ENCODE measurements around the gene MMP3. TPM values are rescaled to one million over a fixed set of nuclear protein-coding genes. Genes with fewer than 3 reads are reported as not detected.

MMP3 gene
- total RNA-seq, 1 experiment from 2014 or later, result not detected

DNA sequence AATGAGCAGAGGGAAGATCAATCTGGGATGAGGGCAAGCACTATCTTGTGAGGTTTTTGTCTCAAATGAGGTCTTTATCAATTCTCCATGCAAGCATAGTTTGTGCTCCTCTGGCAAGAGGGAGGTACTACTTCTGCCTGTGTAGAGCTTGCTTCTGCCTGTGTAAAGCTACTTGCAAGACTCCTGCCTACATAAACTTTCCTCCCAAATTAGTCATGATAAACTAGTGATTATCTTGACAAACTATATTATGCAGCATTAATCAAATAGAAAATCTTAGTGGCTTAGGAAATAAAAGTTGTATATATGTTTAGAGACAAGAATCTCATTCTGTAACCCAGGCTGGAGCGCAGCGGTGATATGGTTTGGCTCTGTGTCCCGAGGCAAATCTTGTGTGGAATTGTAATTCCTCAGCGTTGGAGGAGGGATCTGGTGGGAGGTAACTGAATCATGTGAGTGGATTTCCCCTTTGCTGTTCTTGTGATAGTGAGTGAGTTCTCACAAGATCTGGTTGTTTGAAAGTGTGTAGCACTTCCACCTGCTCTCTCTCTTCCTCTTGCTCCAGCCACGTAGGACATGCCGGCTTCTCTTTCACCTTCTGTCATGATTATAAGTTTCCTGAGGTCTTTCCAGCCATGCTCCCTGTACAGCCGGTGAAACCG, 54.9 kb downstream of the MMP3 start:
- BruUV-seq (replicated peaks), result no TSS peak
- no peaks in the 10 kb centered on the region for H3K36me3 ChIP-seq (ENCODE audit: control insufficient read depth in 1 of 2, insufficient read depth in 2 of 2, low read length in 2 of 2)
- H3K9ac ChIP-seq (ENCODE audit: low read length), result no peak overlapping the region
- H3K79me2 ChIP-seq (ENCODE audit: insufficient read depth, low read length), result no peaks in the 10 kb centered on the region
- intact Hi-C loops (cut with micrococcal nuclease), result no loop called here
- H3K9me2 ChIP-seq (ENCODE audit: insufficient read depth), result no peaks in the 10 kb centered on the region
- no peak for ATAC-seq
- H3K4me3 ChIP-seq (replicated peaks in 1 of 2; ENCODE audit: low read depth in 1 of 2, low read length in 2 of 2), result no peak overlapping the region
- no peak overlapping the region for H3K4me2 ChIP-seq (ENCODE audit: low read length)
- no peak overlapping the region for H2AFZ ChIP-seq (ENCODE audit: low read depth, low read length, poor library complexity, severe bottlenecking)
- ChIA-PET POLR2A (no interaction called here), CTCF (no interaction called here), RAD21 (ENCODE audit: low non-redundant PET in 1 of 2, low total read pairs in 2 of 2, uncharacterized antibody in 2 of 2, unreplicated experiment in 2 of 2) (no interaction called here)
- no peak for DNase-seq (ENCODE audit: low read depth, low spot score)
- H3K9me3 ChIP-seq (ENCODE audit: control insufficient read depth in 1 of 2, insufficient read depth in 1 of 2, low read depth in 1 of 2, low read length in 2 of 2), result no peaks in the 10 kb centered on the region
- no peaks in the 10 kb centered on the region for H3K4me1 ChIP-seq (ENCODE audit: control insufficient read depth in 1 of 2, insufficient read depth in 2 of 2, low read length in 2 of 2)
- no peaks in the 10 kb centered on the region for H4K20me1 ChIP-seq (ENCODE audit: insufficient read depth)
- H3K27me3 ChIP-seq (ENCODE audit: insufficient read depth, low read length), result no peaks in the 10 kb centered on the region
- TF ChIP-seq SP1 (IDR thresholded peaks at IDR 0.05; ENCODE audit: low read depth), result no peak
- TF ChIP-seq CBX3 (IDR thresholded peaks at IDR 0.05; ENCODE audit: low read depth), result no peak
- TF ChIP-seq, protein P1, sequence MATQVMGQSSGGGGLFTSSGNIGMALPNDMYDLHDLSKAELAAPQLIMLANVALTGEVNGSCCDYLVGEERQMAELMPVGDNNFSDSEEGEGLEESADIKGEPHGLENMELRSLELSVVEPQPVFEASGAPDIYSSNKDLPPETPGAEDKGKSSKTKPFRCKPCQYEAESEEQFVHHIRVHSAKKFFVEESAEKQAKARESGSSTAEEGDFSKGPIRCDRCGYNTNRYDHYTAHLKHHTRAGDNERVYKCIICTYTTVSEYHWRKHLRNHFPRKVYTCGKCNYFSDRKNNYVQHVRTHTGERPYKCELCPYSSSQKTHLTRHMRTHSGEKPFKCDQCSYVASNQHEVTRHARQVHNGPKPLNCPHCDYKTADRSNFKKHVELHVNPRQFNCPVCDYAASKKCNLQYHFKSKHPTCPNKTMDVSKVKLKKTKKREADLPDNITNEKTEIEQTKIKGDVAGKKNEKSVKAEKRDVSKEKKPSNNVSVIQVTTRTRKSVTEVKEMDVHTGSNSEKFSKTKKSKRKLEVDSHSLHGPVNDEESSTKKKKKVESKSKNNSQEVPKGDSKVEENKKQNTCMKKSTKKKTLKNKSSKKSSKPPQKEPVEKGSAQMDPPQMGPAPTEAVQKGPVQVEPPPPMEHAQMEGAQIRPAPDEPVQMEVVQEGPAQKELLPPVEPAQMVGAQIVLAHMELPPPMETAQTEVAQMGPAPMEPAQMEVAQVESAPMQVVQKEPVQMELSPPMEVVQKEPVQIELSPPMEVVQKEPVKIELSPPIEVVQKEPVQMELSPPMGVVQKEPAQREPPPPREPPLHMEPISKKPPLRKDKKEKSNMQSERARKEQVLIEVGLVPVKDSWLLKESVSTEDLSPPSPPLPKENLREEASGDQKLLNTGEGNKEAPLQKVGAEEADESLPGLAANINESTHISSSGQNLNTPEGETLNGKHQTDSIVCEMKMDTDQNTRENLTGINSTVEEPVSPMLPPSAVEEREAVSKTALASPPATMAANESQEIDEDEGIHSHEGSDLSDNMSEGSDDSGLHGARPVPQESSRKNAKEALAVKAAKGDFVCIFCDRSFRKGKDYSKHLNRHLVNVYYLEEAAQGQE (IDR thresholded peaks at IDR 0.05; ENCODE audit: low read depth), result no peak
- TF ChIP-seq, protein P2, sequence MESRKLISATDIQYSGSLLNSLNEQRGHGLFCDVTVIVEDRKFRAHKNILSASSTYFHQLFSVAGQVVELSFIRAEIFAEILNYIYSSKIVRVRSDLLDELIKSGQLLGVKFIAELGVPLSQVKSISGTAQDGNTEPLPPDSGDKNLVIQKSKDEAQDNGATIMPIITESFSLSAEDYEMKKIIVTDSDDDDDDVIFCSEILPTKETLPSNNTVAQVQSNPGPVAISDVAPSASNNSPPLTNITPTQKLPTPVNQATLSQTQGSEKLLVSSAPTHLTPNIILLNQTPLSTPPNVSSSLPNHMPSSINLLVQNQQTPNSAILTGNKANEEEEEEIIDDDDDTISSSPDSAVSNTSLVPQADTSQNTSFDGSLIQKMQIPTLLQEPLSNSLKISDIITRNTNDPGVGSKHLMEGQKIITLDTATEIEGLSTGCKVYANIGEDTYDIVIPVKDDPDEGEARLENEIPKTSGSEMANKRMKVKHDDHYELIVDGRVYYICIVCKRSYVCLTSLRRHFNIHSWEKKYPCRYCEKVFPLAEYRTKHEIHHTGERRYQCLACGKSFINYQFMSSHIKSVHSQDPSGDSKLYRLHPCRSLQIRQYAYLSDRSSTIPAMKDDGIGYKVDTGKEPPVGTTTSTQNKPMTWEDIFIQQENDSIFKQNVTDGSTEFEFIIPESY (IDR thresholded peaks at IDR 0.05; ENCODE audit: extremely low read depth, insufficient replicate concordance, low read length), result no peak
- TF ChIP-seq ZFX (IDR thresholded peaks at IDR 0.05), result no peak
- no peak for TF ChIP-seq POLR2A (IDR thresholded peaks at IDR 0.05; ENCODE audit: borderline replicate concordance, extremely low read depth, insufficient read depth, insufficient read length)
- TF ChIP-seq, protein P3, sequence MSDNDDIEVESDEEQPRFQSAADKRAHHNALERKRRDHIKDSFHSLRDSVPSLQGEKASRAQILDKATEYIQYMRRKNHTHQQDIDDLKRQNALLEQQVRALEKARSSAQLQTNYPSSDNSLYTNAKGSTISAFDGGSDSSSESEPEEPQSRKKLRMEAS (IDR thresholded peaks at IDR 0.05), result no peak
- no peak for TF ChIP-seq ZNF274 (IDR thresholded peaks at IDR 0.05; ENCODE audit: low read depth, low read length)
- no peak for TF ChIP-seq CEBPB (IDR thresholded peaks at IDR 0.05; ENCODE audit: low read depth)
- no peak for TF ChIP-seq SIN3A (IDR thresholded peaks at IDR 0.05; ENCODE audit: low read depth)
- no peak for TF ChIP-seq POLR2AphosphoS5 (IDR thresholded peaks at IDR 0.05; ENCODE audit: low read depth, low read length)
- TF ChIP-seq TCF7L2 (IDR thresholded peaks at IDR 0.05; ENCODE audit: borderline replicate concordance, extremely low read depth, insufficient read depth, insufficient read length), result no peak
- no peak for TF ChIP-seq EZH2phosphoT487 (IDR thresholded peaks at IDR 0.05; ENCODE audit: borderline replicate concordance)
- H3K27ac ChIP-seq (ENCODE audit: low read depth, low read length), result no peak overlapping the region

Measured in HCT116 (cell line).